GM23338 (cell line): ENCODE data around the gene CTNS. TPM values are rescaled to one million over a fixed set of nuclear protein-coding genes. Genes with fewer than 3 reads are reported as not detected.
A peak's percentile ranks its signal among the peaks of the same experiment; 100 is the strongest.

Experiments used
- ATAC-seq: fragments of 200-7000 bp; cut with Tn5 transposase; 3 replicates; pipeline ENCODE4 v1.9.1; 2020
- DNase-seq: peaks from one replicate; pipeline ENCODE4 v3.0.0-alpha.2; 2015; ENCODE audit warnings: low spot score
- H2AFZ ChIP-seq: fragments of 200-600 bp; sonication (generic); 2 replicates; pipeline ENCODE4 v1.8.0; 2016; ENCODE audit warnings: antibody characterized with exemption, mild to moderate bottlenecking, moderate library complexity
- H3F3A ChIP-seq: fragments of 200-600 bp; sonication (generic); replicated peaks from 2 replicates; pipeline ENCODE4 v1.8.0; 2017; ENCODE audit warnings: antibody characterized with exemption, mixed run types, low read depth
- H3K27ac ChIP-seq: fragments of 200-600 bp; sonication (generic); 2 replicates; pipeline ENCODE4 v1.6.1; 2016; ENCODE audit warnings: low read depth
- H3K27me3 ChIP-seq: fragments of 200-600 bp; sonication (generic); 2 replicates; pipeline ENCODE4 v1.8.0; 2016; ENCODE audit warnings: mild to moderate bottlenecking, mixed run types, moderate library complexity; ENCODE audit not compliant: insufficient read depth
- H3K36me3 ChIP-seq: fragments of 200-600 bp; sonication (generic); 2 replicates; pipeline ENCODE4 v1.8.0; 2016; ENCODE audit warnings: mild to moderate bottlenecking; ENCODE audit not compliant: insufficient read depth
- H3K4me1 ChIP-seq: fragments of 200-600 bp; sonication (generic); 2 replicates; pipeline ENCODE4 v1.8.0; 2016; ENCODE audit warnings: mild to moderate bottlenecking, moderate library complexity; ENCODE audit not compliant: insufficient read depth
- H3K4me2 ChIP-seq: fragments of 200-600 bp; sonication (generic); 2 replicates; pipeline ENCODE4 v1.7.1; 2017; ENCODE audit warnings: mixed run types
- H3K4me3 ChIP-seq: fragments of 200-600 bp; sonication (generic); 2 replicates; pipeline ENCODE4 v1.6.1; 2016; ENCODE audit warnings: mixed run types
- H3K79me2 ChIP-seq: fragments of 200-600 bp; sonication (generic); replicated peaks from 2 replicates; pipeline ENCODE4 v1.8.0; 2017; ENCODE audit warnings: mild to moderate bottlenecking; ENCODE audit not compliant: insufficient read depth
- H3K9me2 ChIP-seq: fragments of 200-600 bp; sonication (generic); 2 replicates; pipeline ENCODE4 v1.8.0; 2017; ENCODE audit not compliant: insufficient read depth
- H4K20me1 ChIP-seq: fragments of 200-600 bp; sonication (generic); replicated peaks from 2 replicates; pipeline ENCODE4 v1.8.0; 2017; ENCODE audit warnings: mild to moderate bottlenecking; ENCODE audit not compliant: insufficient read depth
- H3K27ac Mint-ChIP-seq: 2 replicates; pipeline ENCODE4 v1.8.0; 2020; ENCODE audit warnings: inconsistent platforms, mild to moderate bottlenecking, moderate library complexity, mixed read lengths
- H3K27me3 Mint-ChIP-seq: 3 replicates; pipeline ENCODE4 v1.8.0; 2022; ENCODE audit warnings: low read depth, mild to moderate bottlenecking, moderate library complexity, mixed read lengths, inconsistent platforms; ENCODE audit not compliant: insufficient read depth, poor library complexity
- H3K36me3 Mint-ChIP-seq: 3 replicates; pipeline ENCODE4 v1.8.0; 2021; ENCODE audit warnings: low read depth, mild to moderate bottlenecking, inconsistent platforms, moderate library complexity, mixed read lengths
- H3K4me1 Mint-ChIP-seq: 3 replicates; pipeline ENCODE4 v1.8.0; 2020; ENCODE audit warnings: mild to moderate bottlenecking, inconsistent platforms, mixed read lengths
- H3K4me3 Mint-ChIP-seq: 3 replicates; pipeline ENCODE4 v1.8.0; 2021; ENCODE audit warnings: moderate library complexity, mild to moderate bottlenecking, inconsistent platforms, mixed read lengths
- H3K9me3 Mint-ChIP-seq: 3 replicates; pipeline ENCODE4 v1.8.0; 2020; ENCODE audit warnings: moderate library complexity, mild to moderate bottlenecking, inconsistent platforms, mixed read lengths
- CTCF ChIP-seq, 2 experiments: fragments of 200-600 bp in 1 of 2; sonication (generic) in 1 of 2; conservative IDR thresholded peaks; 2 replicates each; pipeline versions ENCODE4 v1.5.1 to v1.6.1; 2016 to 2017; ENCODE audit warnings: antibody characterized with exemption in 2 of 2, low read depth in 2 of 2, mild to moderate bottlenecking in 2 of 2, moderate library complexity in 1 of 2
- POLR2AphosphoS5 ChIP-seq: IDR thresholded peaks from 2 replicates; pipeline ENCODE4 v1.6.1; 2016; ENCODE audit warnings: antibody characterized with exemption, low read depth
- ZNF114 ChIP-seq: fragments of 250-450 bp; sonication (Bioruptor Pico); IDR thresholded peaks from 2 replicates; pipeline ENCODE4 v1.5.0; 2020; ENCODE audit warnings: mild to moderate bottlenecking, moderate library complexity
- polyA plus RNA-seq: library from polyadenylated mRNA; unstranded; fragments of >200 nt; fragmentation: Nextera tagmentation; extraction: Ambion mirVana; gene quantifications from 2 replicates; pipeline ENCODE4 v1.2.1, GENCODE V29; 2016
- total RNA-seq: library from RNA; depleted of rRNA; stranded (reverse); fragments of >200 nt; shearing (Covaris generic); gene quantifications from 2 replicates; pipeline ENCODE4 v1.2.3, GENCODE V29; 2014
- TF ChIP-seq, protein P1 (sequence below): IDR thresholded peaks from one replicate; pipeline ENCODE4 v1.6.1; 2018; ENCODE audit warnings: antibody characterized with exemption; ENCODE audit not compliant: unreplicated experiment

CTNS gene
- total and polyA plus RNA-seq, 2 experiments from 2014 or later = 5.9 to 21.8 TPM

DNA sequence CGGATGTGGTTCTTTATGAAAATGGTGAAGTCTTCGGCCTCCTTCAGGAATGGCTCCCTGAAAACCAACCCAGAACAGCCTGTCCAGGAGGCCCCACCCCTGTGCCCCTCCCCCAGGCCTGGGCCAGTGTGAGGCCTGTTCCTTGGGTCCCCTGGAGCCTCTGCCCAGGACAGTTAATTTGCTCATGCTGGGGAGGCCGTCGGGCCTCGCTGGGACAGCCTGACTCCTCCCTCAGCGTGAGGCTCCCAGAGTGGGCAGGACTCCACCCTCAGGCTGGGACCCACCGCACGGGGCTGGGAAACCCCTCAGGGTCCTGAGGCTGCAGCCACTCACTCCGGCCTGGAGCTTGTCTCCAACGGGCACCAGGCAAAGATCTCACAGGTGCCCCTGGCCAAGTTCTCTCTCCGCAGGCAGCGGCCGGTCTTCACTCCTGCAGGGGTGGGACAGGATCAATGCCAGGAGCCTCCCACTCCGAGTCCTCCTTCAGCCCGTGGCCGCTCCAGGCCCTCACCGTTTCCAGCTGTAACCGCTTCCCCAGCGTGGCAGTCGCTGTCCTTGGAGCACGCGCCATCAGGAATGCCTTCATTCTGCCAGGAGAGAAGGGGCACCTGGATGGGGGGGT, 53.6 kb downstream of the CTNS start:
- Histone ChIP-seq H2AFZ (no peak overlapping the region), H3F3A (peaks cover 6% of the 10 kb centered on the region), H3K4me3 (no peak overlapping the region), H3K36me3 (no peaks in the 10 kb centered on the region), H4K20me1 (no peaks in the 10 kb centered on the region), H3K4me2 (no peak overlapping the region), H3K4me1 (peaks cover 12% of the 10 kb centered on the region; the same call in 1 of the 2 replicates), H3K79me2 (no peaks in the 10 kb centered on the region), H3K9me2 (no peaks in the 10 kb centered on the region), H3K27ac (no peak overlapping the region), H3K27me3 (peaks cover 9% of the 10 kb centered on the region)
- ATAC-seq = no peak; the same call in 2 of the 3 replicates
- H3K27me3 Mint-ChIP-seq = peaks cover 11% of the 10 kb centered on the region
- H3K36me3 Mint-ChIP-seq = no peaks in the 10 kb centered on the region
- H3K9me3 Mint-ChIP-seq = no peaks in the 10 kb centered on the region
- no peak overlapping the region for H3K27ac Mint-ChIP-seq
- no peak for DNase-seq
- TF ChIP-seq CTCF (conservative IDR thresholded peaks at IDR 0.05; ENCODE audit: low read depth in 2 of 2) = no peak
- no peak for TF ChIP-seq POLR2AphosphoS5
- H3K4me3 Mint-ChIP-seq = no peak overlapping the region
- peaks cover 17% of the 10 kb centered on the region for H3K4me1 Mint-ChIP-seq

DNA sequence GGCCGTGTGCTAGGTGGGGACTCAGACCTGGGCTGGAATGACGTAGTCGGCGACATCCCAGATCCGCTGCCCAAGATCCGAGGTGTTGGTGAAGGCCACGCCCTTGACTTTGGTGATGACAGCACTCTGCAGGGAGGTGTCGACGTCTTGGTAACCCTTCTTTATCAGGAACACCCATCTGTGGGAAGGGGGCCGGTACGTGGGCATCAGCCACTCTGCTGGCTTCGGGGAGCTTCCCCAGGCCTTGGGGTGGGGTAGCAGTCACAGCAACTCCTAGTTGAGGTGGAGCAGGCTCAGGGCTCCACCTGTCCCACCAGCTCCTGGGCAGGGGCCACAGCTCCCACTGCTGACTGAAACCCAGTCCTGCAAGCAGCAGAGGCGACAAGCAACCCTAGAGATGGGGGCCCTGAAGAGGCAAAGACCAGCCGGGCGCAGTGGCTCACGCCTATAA, 55.1 kb downstream of the CTNS start:
- no peak overlapping the region for H3K4me2 ChIP-seq
- H3K27ac ChIP-seq = no peak overlapping the region
- Mint-ChIP-seq H3K27ac (no peak overlapping the region), H3K4me3 (no peak overlapping the region), H3K27me3 (peaks cover 18% of the 10 kb centered on the region), H3K9me3 (no peaks in the 10 kb centered on the region), H3K4me1 (peaks cover 17% of the 10 kb centered on the region), H3K36me3 (no peaks in the 10 kb centered on the region)
- H3K9me2 ChIP-seq = no peaks in the 10 kb centered on the region
- H3K4me3 ChIP-seq = no peak overlapping the region
- DNase-seq (peak; percentile 66), ATAC-seq (peak; percentile 30)
- no peaks in the 10 kb centered on the region for H3K79me2 ChIP-seq
- no peaks in the 10 kb centered on the region for H3K36me3 ChIP-seq
- peaks cover 16% of the 10 kb centered on the region; the same call in 1 of the 2 replicates for H3K4me1 ChIP-seq
- H3F3A ChIP-seq = peaks cover 9% of the 10 kb centered on the region
- TF ChIP-seq ZNF114 (CRISPR knock-in tag) (no peak), CTCF (conservative IDR thresholded peaks at IDR 0.05; ENCODE audit: low read depth in 2 of 2) (peak; percentile 25 to 72; a peak in 3 of 4 replicates)
- H4K20me1 ChIP-seq = no peaks in the 10 kb centered on the region
- H2AFZ ChIP-seq = no peak overlapping the region
- H3K27me3 ChIP-seq = peaks cover 22% of the 10 kb centered on the region

- Mint-ChIP-seq H3K4me1 (peaks cover 17% of the 10 kb centered on the region), H3K36me3 (no peaks in the 10 kb centered on the region), H3K27me3 (peaks cover 21% of the 10 kb centered on the region), H3K4me3 (no peak overlapping the region), H3K27ac (no peak overlapping the region), H3K9me3 (no peaks in the 10 kb centered on the region)
- H3F3A ChIP-seq = peaks cover 12% of the 10 kb centered on the region
- no peak overlapping the region for H3K27ac ChIP-seq
- TF ChIP-seq, protein P1, sequence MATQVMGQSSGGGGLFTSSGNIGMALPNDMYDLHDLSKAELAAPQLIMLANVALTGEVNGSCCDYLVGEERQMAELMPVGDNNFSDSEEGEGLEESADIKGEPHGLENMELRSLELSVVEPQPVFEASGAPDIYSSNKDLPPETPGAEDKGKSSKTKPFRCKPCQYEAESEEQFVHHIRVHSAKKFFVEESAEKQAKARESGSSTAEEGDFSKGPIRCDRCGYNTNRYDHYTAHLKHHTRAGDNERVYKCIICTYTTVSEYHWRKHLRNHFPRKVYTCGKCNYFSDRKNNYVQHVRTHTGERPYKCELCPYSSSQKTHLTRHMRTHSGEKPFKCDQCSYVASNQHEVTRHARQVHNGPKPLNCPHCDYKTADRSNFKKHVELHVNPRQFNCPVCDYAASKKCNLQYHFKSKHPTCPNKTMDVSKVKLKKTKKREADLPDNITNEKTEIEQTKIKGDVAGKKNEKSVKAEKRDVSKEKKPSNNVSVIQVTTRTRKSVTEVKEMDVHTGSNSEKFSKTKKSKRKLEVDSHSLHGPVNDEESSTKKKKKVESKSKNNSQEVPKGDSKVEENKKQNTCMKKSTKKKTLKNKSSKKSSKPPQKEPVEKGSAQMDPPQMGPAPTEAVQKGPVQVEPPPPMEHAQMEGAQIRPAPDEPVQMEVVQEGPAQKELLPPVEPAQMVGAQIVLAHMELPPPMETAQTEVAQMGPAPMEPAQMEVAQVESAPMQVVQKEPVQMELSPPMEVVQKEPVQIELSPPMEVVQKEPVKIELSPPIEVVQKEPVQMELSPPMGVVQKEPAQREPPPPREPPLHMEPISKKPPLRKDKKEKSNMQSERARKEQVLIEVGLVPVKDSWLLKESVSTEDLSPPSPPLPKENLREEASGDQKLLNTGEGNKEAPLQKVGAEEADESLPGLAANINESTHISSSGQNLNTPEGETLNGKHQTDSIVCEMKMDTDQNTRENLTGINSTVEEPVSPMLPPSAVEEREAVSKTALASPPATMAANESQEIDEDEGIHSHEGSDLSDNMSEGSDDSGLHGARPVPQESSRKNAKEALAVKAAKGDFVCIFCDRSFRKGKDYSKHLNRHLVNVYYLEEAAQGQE = no peak
- peak; percentile 53 to 76 for TF ChIP-seq CTCF (conservative IDR thresholded peaks at IDR 0.05; ENCODE audit: low read depth in 2 of 2)
- ATAC-seq (no peak), DNase-seq (peak; percentile 65)
- H3K36me3 ChIP-seq = no peaks in the 10 kb centered on the region
- no peaks in the 10 kb centered on the region for H3K9me2 ChIP-seq
- H3K79me2 ChIP-seq = no peaks in the 10 kb centered on the region
- no peak overlapping the region for H2AFZ ChIP-seq
- H3K4me3 ChIP-seq = no peak overlapping the region
- no peaks in the 10 kb centered on the region for H4K20me1 ChIP-seq
- H3K27me3 ChIP-seq = peaks cover 25% of the 10 kb centered on the region
- peaks cover 16% of the 10 kb centered on the region; the same call in 1 of the 2 replicates for H3K4me1 ChIP-seq
- H3K4me2 ChIP-seq = no peak overlapping the region
These were observed 55.8 kb downstream of the CTNS start for GRCh38 chr17:3692346-3692745.
